ENCODE results near the gene SLC5A5.
A peak's percentile ranks its signal among the peaks of the same experiment; 100 is the strongest.

Gene SLC5A5

DNA sequence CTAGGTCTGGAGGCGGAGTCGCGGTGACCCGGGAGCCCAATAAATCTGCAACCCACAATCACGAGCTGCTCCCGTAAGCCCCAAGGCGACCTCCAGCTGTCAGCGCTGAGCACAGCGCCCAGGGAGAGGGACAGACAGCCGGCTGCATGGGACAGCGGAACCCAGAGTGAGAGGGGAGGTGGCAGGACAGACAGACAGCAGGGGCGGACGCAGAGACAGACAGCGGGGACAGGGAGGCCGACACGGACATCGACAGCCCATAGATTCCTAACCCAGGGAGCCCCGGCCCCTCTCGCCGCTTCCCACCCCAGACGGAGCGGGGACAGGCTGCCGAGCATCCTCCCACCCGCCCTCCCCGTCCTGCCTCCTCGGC is at the start of gene SLC5A5:
TSS of gene SLC5A5 (plus strand) at position 68 of the 373 bp plus-strand sequence. CDS start 375 bp downstream, outside the sequence.
- no peaks in the 10 kb centered on the region for H3K9me3 Mint-ChIP-seq
- H3K36me3 Mint-ChIP-seq (ENCODE audit: low read depth) = peaks cover 2% of the 10 kb centered on the region
- H3K4me3 Mint-ChIP-seq = peak within 1 kb of the TSS; percentile 85
- peak within 1 kb of the TSS; percentile 77 for H3K27ac Mint-ChIP-seq
- H3K27me3 Mint-ChIP-seq (ENCODE audit: low read depth) = no peaks in the 10 kb centered on the region
- peaks cover 5% of the 10 kb centered on the region for H3K4me1 Mint-ChIP-seq (ENCODE audit: low read depth)

DNA sequence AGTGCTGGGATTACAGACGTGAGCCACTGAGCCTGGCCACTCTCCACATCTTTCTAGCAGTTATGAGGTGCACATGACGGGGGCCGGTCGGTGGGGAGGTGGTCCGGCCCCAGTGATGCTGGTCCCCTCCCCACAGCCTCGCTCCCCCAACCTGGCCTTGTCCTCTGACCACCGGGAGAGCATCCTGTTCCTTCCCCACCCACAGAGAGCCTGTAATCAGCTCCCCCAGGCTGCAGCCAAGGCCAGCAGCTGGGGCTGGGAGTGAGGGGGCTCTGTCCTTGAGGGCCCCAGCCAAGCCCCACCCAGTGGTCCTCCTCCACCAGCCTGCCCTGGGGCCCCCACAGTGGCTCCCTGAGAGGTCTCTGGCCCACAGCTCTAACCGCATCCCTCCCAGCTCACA is 47.4 kb upstream of the SLC5A5 start:
- H3K4me1 Mint-ChIP-seq (ENCODE audit: low read depth) = peaks cover 4% of the 10 kb centered on the region
- H3K27ac Mint-ChIP-seq = no peak overlapping the region
- H3K36me3 Mint-ChIP-seq (ENCODE audit: low read depth) = peaks cover 22% of the 10 kb centered on the region
- no peak overlapping the region for H3K4me3 Mint-ChIP-seq
- H3K27me3 Mint-ChIP-seq (ENCODE audit: low read depth) = no peaks in the 10 kb centered on the region
- H3K9me3 Mint-ChIP-seq = no peaks in the 10 kb centered on the region

DNA sequence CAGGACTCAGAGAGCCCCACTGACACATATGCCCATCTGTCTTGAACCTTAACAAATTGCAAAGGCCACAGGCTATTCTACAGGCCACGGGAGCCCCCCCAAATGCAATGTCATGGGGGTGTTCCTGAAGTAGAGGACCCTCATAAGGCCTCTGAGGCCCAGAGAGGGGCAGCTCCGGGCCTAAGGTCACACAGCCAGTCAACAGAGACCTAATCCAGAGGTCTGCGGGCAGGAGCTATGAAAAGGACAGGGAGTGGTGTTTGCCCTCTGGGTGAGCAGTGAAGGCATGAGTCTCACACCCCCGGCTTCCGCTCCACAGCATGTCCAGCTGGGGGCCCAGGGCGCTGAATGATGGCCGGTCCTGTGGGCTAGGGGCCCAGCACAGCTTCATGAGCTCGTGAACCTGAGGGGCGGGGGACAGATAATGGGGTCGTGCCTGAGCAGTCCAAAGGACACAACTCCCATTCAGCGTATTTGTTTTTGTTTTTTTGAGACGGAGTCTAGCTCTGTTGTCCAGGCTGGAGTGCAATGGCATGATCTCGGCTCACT is 45.2 kb upstream of the SLC5A5 start:
- H3K4me1 Mint-ChIP-seq (ENCODE audit: low read depth) = peaks cover 7% of the 10 kb centered on the region
- H3K9me3 Mint-ChIP-seq = no peaks in the 10 kb centered on the region
- H3K27ac Mint-ChIP-seq = no peak overlapping the region
- H3K27me3 Mint-ChIP-seq (ENCODE audit: low read depth) = no peaks in the 10 kb centered on the region
- H3K4me3 Mint-ChIP-seq = no peak overlapping the region
- peaks cover 37% of the 10 kb centered on the region for H3K36me3 Mint-ChIP-seq (ENCODE audit: low read depth)

DNA sequence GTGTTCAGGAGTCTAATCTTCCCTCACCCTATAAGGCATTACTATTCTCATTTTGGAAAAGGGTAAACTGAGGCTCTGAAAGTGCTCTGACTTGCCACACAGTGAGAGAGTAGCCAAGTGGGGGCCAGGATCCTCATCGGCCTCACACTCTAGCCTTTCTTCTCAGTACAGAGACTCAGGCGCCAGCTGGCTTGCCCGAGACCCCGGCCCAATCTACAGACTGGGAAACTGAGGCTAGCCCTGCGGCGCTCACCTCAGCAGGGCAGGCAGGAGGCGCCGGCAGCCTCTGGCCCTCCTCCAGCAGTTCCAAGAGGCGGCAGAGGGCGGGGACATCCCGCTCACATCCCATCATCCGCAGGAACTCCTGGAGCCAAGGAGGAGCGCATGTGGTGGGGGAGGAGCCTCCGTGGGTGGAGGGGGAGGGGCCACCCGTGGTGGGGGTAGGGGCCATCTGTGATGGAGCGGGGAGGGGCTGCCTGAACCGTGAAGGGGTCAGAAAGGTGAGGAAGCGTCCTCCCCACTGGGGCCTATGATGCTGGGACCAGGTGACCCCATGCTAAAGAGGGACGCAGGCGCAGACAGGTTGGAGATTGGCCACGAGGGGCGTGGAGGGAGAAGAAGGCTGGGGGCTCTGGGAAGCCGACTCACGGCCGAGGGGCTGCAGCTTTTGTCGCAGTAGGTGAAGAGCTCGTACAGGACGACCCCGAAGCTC is 41.7 kb upstream of the SLC5A5 start:
- H3K27ac Mint-ChIP-seq = peak overlapping the region; percentile 36
- no peaks in the 10 kb centered on the region for H3K27me3 Mint-ChIP-seq (ENCODE audit: low read depth)
- H3K4me1 Mint-ChIP-seq (ENCODE audit: low read depth) = peaks cover 14% of the 10 kb centered on the region
- H3K4me3 Mint-ChIP-seq = no peak overlapping the region
- no peaks in the 10 kb centered on the region for H3K9me3 Mint-ChIP-seq
- H3K36me3 Mint-ChIP-seq (ENCODE audit: low read depth) = peaks cover 53% of the 10 kb centered on the region

DNA sequence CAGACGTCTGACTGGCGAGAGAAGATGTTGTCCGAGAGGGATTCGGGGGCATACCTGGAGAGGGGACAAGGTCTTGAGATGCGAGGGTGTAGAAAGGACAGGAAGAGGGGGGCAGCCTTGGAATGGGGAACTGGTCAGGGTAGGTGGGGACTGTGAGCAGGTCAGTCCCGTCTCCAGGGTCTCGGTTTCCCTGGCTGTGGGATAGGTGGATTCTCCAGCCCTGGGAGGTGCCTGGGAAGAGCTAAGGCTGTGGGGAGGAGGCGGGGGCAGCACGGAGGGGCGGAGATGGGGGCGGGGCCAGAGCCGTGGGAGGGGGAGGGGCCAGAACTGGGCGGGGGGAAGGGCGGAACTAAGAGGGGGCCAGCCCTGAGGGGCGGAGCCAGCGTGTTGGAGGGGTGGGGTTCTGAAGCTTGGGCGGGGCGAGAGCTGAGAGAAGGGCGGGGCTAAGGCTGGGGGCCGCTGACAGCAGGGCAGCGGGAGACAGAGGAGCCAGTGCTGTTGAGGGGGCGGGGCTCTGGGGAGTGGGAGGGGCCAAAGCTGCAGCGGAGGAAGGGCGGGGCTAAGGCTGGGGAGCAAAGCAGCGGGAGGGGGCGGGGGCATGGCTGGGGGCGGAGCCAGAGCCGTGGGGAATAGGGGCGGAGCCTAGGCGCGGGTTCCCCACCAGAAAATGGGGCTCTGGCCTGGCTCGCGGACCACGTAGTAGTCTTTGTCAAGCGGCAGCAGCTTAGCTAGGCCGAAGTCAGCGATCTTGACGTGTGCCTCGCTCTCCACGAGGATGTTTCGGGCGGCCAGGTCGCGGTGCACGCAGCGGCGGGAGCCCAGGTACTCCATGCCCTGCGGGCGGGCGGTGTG is 41.0 kb upstream of the SLC5A5 start:
- peaks cover 58% of the 10 kb centered on the region for H3K36me3 Mint-ChIP-seq (ENCODE audit: low read depth)
- no peak overlapping the region for H3K4me3 Mint-ChIP-seq
- H3K4me1 Mint-ChIP-seq (ENCODE audit: low read depth) = peaks cover 19% of the 10 kb centered on the region
- H3K9me3 Mint-ChIP-seq = no peaks in the 10 kb centered on the region
- peak overlapping the region; percentile 36 for H3K27ac Mint-ChIP-seq
- H3K27me3 Mint-ChIP-seq (ENCODE audit: low read depth) = no peaks in the 10 kb centered on the region

DNA sequence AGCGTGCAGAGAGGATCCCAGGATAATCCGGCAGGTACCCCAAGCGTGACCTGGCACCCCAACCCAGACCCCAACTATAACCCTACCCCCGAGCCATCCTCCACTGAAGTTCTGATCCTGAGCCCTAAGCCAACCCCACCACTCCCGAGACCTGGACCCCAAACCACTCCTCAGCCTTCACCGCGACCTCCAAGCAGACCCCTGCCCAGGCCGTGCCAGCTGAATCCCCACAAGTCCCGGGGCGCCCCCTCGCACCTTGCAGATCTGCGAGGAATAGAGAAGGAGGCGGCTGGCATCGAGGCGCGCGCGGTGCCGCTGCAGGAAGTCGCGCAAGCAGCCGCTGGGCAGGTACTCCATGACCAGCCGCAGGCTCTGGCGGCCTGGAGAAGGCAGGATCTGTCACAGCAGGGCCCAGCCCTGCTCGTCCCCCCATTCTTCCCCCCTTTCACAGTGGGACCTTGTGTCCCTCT is 40.3 kb upstream of the SLC5A5 start:
- peaks cover 61% of the 10 kb centered on the region for H3K36me3 Mint-ChIP-seq (ENCODE audit: low read depth)
- H3K27ac Mint-ChIP-seq = no peak overlapping the region
- peaks cover 20% of the 10 kb centered on the region for H3K4me1 Mint-ChIP-seq (ENCODE audit: low read depth)
- H3K4me3 Mint-ChIP-seq = no peak overlapping the region
- no peaks in the 10 kb centered on the region for H3K27me3 Mint-ChIP-seq (ENCODE audit: low read depth)
- no peaks in the 10 kb centered on the region for H3K9me3 Mint-ChIP-seq

DNA sequence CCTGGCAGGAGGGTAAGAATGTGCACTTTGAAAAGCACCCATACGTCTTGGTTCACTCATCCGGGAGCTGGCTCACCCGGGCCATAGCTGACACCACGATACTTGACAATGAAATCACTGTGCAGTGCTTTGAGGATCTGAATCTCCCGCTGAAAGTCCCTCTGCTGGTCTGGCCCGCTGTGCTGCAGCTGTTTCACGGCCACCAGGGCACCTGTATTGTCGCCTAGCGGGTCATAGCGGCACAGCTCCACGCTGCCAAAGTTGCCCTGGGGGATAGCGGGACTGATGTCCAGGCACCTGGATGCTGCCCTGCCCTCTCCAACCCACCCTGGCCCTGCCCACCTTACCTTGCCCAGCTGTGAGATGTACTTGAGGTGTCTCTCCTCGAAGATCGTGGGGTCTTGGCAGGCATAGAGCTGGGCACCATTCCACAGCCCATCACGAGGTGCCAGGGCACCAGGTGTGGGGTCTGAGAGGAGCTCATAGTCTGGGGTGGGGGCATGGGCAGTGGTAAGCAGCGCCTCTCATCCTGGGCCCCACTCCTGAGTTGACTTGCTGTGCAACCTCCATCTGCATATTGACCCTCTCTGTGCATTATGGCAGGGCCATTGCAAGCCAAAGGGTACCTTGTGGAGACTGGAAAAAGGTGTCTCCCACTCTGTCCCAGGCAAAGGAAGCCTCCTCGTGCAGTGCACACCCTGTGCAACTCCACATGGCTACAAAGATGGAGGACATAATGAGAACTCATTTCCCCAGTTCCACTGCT is 39.1 kb upstream of the SLC5A5 start:
- Mint-ChIP-seq H3K9me3 (no peaks in the 10 kb centered on the region), H3K27me3 (ENCODE audit: low read depth) (no peaks in the 10 kb centered on the region), H3K27ac (no peak overlapping the region), H3K4me3 (no peak overlapping the region), H3K4me1 (ENCODE audit: low read depth) (peaks cover 23% of the 10 kb centered on the region), H3K36me3 (ENCODE audit: low read depth) (peaks cover 64% of the 10 kb centered on the region)

DNA sequence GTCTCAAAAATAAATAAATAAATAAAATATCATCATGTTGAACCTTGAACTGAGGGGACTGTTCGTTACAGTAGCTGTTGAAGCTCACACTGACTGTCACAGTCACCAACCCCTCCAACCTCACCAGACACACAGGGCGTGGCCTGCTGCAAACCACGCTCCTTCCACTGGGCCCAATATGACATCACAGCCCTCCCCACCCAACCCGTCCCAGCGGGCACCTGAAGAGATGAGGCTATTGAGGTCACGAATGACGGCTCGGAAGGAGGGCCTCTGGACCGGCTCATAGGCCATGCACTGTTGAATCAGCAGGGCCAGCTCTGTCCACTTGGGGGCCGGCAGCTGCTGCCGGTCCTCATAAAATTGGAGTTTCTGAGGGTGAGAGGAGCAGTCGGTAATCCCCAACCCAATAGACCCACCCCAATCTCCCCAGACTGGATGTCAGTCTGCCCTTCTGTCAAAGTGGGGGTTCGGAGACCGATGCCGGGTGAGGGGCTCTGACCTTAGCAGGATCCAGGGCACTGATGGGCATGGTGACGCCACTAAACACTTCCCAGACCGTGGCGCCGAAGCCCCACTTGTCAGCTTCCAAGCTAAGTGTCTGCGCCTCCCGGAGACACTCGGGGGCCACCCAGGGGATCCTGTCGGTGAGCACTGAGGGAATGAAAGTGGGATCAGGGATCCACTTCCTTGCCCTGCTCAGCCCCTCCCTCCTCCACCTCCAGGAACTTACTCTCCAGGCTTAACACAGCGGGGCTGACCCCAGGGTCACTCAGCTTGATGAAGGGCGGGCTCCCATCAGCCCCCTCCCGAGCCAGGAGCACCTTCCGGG is 37.2 kb upstream of the SLC5A5 start:
- no peak overlapping the region for H3K4me3 Mint-ChIP-seq
- peaks cover 73% of the 10 kb centered on the region for H3K36me3 Mint-ChIP-seq (ENCODE audit: low read depth)
- H3K4me1 Mint-ChIP-seq (ENCODE audit: low read depth) = peaks cover 22% of the 10 kb centered on the region
- H3K9me3 Mint-ChIP-seq = no peaks in the 10 kb centered on the region
- H3K27ac Mint-ChIP-seq = no peak overlapping the region
- no peaks in the 10 kb centered on the region for H3K27me3 Mint-ChIP-seq (ENCODE audit: low read depth)

DNA sequence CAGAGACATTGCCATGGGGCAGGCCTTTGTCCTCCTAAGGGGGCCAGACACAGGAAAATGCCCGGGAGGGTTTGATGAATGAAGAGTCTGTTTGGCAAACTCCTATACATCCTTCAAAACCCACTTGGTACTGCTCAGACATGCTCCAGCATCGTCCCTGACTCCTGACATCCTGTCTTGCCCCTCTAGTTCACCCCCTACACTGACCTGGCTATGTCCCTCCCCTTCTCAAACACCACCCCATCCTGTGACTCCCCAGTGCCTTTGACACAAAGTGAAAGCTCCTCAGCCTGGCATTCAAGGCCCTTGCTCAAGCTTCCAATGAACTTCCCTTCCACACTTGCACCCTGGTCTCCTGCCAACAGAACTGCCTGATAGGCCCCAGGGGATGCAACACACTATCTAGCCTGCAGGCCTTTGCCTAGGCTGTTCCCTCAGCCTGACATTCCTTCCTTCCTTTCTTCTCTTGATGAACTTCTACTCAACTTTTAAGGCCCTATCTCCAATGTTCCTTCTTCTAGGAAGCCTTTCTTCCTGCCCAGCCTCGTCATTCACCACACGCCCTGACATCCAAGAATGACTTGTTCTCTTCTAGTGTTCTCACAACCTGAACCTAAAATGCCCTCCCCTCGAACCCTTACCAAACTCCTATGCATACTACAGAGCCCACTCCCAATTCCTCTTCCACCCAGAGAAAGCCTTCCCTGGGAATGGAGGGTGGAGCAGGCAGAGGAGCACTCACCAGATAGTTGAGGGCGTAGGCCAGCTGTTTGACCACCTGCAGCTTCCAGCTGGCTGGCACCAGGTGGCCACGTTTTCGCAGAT is 36.4 kb upstream of the SLC5A5 start:
- Mint-ChIP-seq H3K9me3 (no peaks in the 10 kb centered on the region), H3K36me3 (ENCODE audit: low read depth) (peaks cover 71% of the 10 kb centered on the region), H3K27ac (peak overlapping the region; percentile 32)

DNA sequence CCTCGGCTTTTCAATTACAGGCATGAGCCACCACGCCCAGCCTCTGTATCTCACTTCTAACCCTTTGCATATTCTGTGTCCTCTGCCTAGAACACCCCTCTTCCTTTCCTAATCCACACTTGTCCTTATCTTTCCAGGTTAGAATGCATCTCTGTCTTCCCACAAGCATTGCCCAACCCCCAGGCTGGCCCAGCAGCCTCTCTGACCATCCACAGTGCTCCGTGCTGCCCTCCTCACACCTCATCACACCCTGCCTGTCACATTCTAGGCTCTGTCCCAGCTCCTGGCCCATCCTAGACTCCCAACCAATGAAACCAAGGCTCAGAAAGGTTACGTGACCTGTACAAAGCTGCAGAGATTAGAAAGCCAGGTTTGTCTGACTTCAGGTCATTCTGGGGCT is 35.2 kb upstream of the SLC5A5 start:
- Mint-ChIP-seq H3K27ac (peak overlapping the region; percentile 63), H3K36me3 (ENCODE audit: low read depth) (peaks cover 69% of the 10 kb centered on the region), H3K27me3 (ENCODE audit: low read depth) (no peaks in the 10 kb centered on the region), H3K4me3 (no peak overlapping the region), H3K9me3 (no peaks in the 10 kb centered on the region), H3K4me1 (ENCODE audit: low read depth) (peaks cover 23% of the 10 kb centered on the region)

More for the DNA sequence above, 36.4 kb upstream of the SLC5A5 start:
- Mint-ChIP-seq H3K4me1 (ENCODE audit: low read depth) (peaks cover 20% of the 10 kb centered on the region), H3K4me3 (no peak overlapping the region), H3K27me3 (ENCODE audit: low read depth) (no peaks in the 10 kb centered on the region)

DNA sequence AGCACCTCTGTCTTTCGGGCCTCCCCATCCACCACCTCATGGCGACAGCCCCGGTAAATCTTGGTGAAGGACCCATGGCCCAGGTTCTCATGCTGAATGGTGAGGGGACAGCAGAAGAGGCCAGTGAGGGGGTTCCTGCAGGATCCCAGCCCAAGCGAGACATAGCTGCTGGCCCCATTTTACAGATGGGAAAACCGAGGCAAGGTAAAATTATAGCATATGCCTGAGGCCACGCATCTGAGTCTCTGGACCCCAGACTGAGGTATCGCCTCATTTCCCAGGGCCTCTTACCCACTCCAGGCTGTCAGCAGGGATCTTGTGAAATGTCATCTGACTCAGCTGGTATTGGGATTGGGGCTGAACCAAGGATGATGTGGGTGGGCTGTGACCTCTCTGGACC is 33.8 kb upstream of the SLC5A5 start:
- no peaks in the 10 kb centered on the region for H3K27me3 Mint-ChIP-seq (ENCODE audit: low read depth)
- peaks cover 21% of the 10 kb centered on the region for H3K4me1 Mint-ChIP-seq (ENCODE audit: low read depth)
- H3K27ac Mint-ChIP-seq = no peak overlapping the region
- H3K36me3 Mint-ChIP-seq (ENCODE audit: low read depth) = peaks cover 64% of the 10 kb centered on the region
- H3K4me3 Mint-ChIP-seq = no peak overlapping the region
- no peaks in the 10 kb centered on the region for H3K9me3 Mint-ChIP-seq

DNA sequence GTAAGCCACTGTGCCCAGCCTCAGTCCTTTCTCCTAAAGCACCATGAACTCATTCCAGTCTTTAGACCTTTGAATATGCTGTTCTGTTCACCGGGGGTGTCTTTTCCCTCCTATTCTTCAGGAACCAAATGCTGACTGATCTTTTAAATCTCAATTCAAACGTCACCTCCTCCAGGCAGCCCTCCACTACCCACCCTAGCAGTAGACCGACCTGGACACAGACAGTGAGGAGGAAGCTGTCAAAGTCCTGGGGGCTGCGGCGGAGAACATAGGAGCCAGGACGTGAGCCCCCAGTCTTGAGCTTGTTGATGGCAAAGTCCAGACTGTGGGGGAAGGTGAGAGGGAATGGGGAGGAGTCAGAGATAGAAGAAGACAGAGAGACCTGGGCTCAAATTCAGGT is 31.7 kb upstream of the SLC5A5 start:
- no peaks in the 10 kb centered on the region for H3K9me3 Mint-ChIP-seq
- H3K27me3 Mint-ChIP-seq (ENCODE audit: low read depth) = no peaks in the 10 kb centered on the region
- H3K4me3 Mint-ChIP-seq = no peak overlapping the region
- H3K36me3 Mint-ChIP-seq (ENCODE audit: low read depth) = peaks cover 72% of the 10 kb centered on the region
- no peak overlapping the region for H3K27ac Mint-ChIP-seq
- peaks cover 29% of the 10 kb centered on the region for H3K4me1 Mint-ChIP-seq (ENCODE audit: low read depth)

DNA sequence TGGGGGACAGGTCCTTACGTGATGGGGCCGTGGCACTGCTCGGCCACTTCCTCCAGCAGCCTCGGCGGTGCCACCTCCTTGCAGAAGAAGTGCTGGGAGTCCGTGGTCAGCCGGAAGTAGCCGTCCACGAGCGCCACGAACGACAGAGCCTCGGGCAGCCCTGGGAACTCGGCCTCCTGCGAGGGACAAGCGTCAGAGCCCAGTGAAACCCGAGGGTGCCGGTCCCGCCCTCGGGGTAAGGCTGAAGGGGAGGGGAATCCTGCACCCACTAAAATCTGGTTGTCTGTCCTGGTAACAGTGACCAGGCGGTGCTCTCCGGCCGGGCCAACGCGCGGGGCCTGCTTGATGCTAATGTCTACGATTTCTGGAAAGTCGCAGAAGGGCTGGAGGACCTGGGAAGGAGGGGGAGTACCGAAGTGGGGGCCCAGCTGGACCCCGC is 30.4 kb upstream of the SLC5A5 start:
- Mint-ChIP-seq H3K36me3 (ENCODE audit: low read depth) (peaks cover 72% of the 10 kb centered on the region), H3K4me1 (ENCODE audit: low read depth) (peaks cover 33% of the 10 kb centered on the region), H3K4me3 (no peak overlapping the region)

More for the DNA sequence above, 30.4 kb upstream of the SLC5A5 start:
- Mint-ChIP-seq H3K27me3 (ENCODE audit: low read depth) (no peaks in the 10 kb centered on the region), H3K27ac (no peak overlapping the region), H3K9me3 (no peaks in the 10 kb centered on the region)
